ENCODE data around the gene SYNJ1. TPM values are rescaled to one million over a fixed set of nuclear protein-coding genes. Genes with fewer than 3 reads are reported as not detected.

Gene SYNJ1
- total RNA-seq, 1 donor from 2014 or later, result 4.1 TPM

- no peak overlapping the region for H3K27ac ChIP-seq
- no peaks in the 10 kb centered on the region for H3K36me3 ChIP-seq
- no peaks in the 10 kb centered on the region for H3K9me3 Mint-ChIP-seq
- no peaks in the 10 kb centered on the region for H3K79me2 ChIP-seq (ENCODE audit: low read depth)
- no peak for TF ChIP-seq CTCF (IDR thresholded peaks at IDR 0.05)
- TF ChIP-seq EZH2phosphoT487 (IDR thresholded peaks at IDR 0.05), result no peak
- no peak for TF ChIP-seq EZH2 (IDR thresholded peaks at IDR 0.05)
- H3K4me3 ChIP-seq, result no peak overlapping the region
- H2AFZ ChIP-seq (replicated peaks), result no peak overlapping the region
- peaks cover 5% of the 10 kb centered on the region for H3K4me1 Mint-ChIP-seq
- peaks cover 8% of the 10 kb centered on the region for H3K36me3 Mint-ChIP-seq
- no peaks in the 10 kb centered on the region for H3K9me3 ChIP-seq (ENCODE audit: low read depth)
- no peak overlapping the region for H3K27ac Mint-ChIP-seq
- H3K4me1 ChIP-seq, result peaks cover 7% of the 10 kb centered on the region
- H3F3A ChIP-seq (ENCODE audit: low read depth), result peaks cover 24% of the 10 kb centered on the region
- no peak overlapping the region for H3K9ac ChIP-seq
- H3K4me3 Mint-ChIP-seq, result no peak overlapping the region
- H3K27me3 ChIP-seq, result no peaks in the 10 kb centered on the region
- DNase-seq (ENCODE audit: low spot score), result no peak
- peaks cover 10% of the 10 kb centered on the region for H4K20me1 ChIP-seq (ENCODE audit: low read depth)
- H3K27me3 Mint-ChIP-seq (ENCODE audit: insufficient read depth, low read depth), result peaks cover 5% of the 10 kb centered on the region
- no peak overlapping the region for H3K4me2 ChIP-seq
Measured at GRCh38 chr21:32599526-32599925, 128.3 kb downstream of the SYNJ1 start.

- Histone ChIP-seq H4K20me1 (ENCODE audit: low read depth) (peaks cover 5% of the 10 kb centered on the region), H3K4me1 (peaks cover 3% of the 10 kb centered on the region), H3K36me3 (no peaks in the 10 kb centered on the region), H3K9me3 (ENCODE audit: low read depth) (no peaks in the 10 kb centered on the region), H3K27me3 (no peaks in the 10 kb centered on the region), H3K79me2 (ENCODE audit: low read depth) (no peaks in the 10 kb centered on the region), H3K9ac (no peak overlapping the region), H3K27ac (no peak overlapping the region), H3K4me3 (no peak overlapping the region), H3K4me2 (no peak overlapping the region), H2AFZ (replicated peaks) (no peak overlapping the region), H3F3A (ENCODE audit: low read depth) (peaks cover 20% of the 10 kb centered on the region)
- DNase-seq (ENCODE audit: low spot score), result no peak
- H3K4me3 Mint-ChIP-seq, result no peak overlapping the region
- no peak for TF ChIP-seq EZH2 (IDR thresholded peaks at IDR 0.05)
- no peak for TF ChIP-seq EZH2phosphoT487 (IDR thresholded peaks at IDR 0.05)
- no peak for TF ChIP-seq CTCF (IDR thresholded peaks at IDR 0.05)
- H3K4me1 Mint-ChIP-seq, result peaks cover under 1% of the 10 kb centered on the region
- H3K27me3 Mint-ChIP-seq (ENCODE audit: insufficient read depth, low read depth), result peaks cover 6% of the 10 kb centered on the region
- no peak overlapping the region for H3K27ac Mint-ChIP-seq
- peaks cover 8% of the 10 kb centered on the region for H3K36me3 Mint-ChIP-seq
- H3K9me3 Mint-ChIP-seq, result no peaks in the 10 kb centered on the region
Measured at GRCh38 chr21:32599091-32599490, 128.7 kb downstream of the SYNJ1 start.

- Histone ChIP-seq H4K20me1 (ENCODE audit: low read depth) (peaks cover 3% of the 10 kb centered on the region), H3K4me2 (no peak overlapping the region), H3K4me3 (no peak overlapping the region), H3K4me1 (no peaks in the 10 kb centered on the region), H3K27ac (no peak overlapping the region), H3K79me2 (ENCODE audit: low read depth) (no peaks in the 10 kb centered on the region), H3K9me3 (ENCODE audit: low read depth) (no peaks in the 10 kb centered on the region), H3K36me3 (no peaks in the 10 kb centered on the region), H3K9ac (no peak overlapping the region), H2AFZ (replicated peaks) (no peak overlapping the region), H3K27me3 (no peaks in the 10 kb centered on the region), H3F3A (ENCODE audit: low read depth) (peaks cover 6% of the 10 kb centered on the region)
- Mint-ChIP-seq H3K27ac (no peak overlapping the region), H3K36me3 (peaks cover 1% of the 10 kb centered on the region), H3K4me3 (no peak overlapping the region), H3K27me3 (ENCODE audit: insufficient read depth, low read depth) (peaks cover 3% of the 10 kb centered on the region), H3K9me3 (no peaks in the 10 kb centered on the region), H3K4me1 (no peaks in the 10 kb centered on the region)
- no peak for DNase-seq (ENCODE audit: low spot score)
- TF ChIP-seq CTCF (IDR thresholded peaks at IDR 0.05), result no peak
- no peak for TF ChIP-seq EZH2 (IDR thresholded peaks at IDR 0.05)
- TF ChIP-seq EZH2phosphoT487 (IDR thresholded peaks at IDR 0.05), result no peak
Measured at GRCh38 chr21:32597205-32597604, 130.6 kb downstream of the SYNJ1 start.

Measured in neural progenitor cell (in vitro differentiated cells).